ENCODE measurements around the gene GKAP1.

DNA sequence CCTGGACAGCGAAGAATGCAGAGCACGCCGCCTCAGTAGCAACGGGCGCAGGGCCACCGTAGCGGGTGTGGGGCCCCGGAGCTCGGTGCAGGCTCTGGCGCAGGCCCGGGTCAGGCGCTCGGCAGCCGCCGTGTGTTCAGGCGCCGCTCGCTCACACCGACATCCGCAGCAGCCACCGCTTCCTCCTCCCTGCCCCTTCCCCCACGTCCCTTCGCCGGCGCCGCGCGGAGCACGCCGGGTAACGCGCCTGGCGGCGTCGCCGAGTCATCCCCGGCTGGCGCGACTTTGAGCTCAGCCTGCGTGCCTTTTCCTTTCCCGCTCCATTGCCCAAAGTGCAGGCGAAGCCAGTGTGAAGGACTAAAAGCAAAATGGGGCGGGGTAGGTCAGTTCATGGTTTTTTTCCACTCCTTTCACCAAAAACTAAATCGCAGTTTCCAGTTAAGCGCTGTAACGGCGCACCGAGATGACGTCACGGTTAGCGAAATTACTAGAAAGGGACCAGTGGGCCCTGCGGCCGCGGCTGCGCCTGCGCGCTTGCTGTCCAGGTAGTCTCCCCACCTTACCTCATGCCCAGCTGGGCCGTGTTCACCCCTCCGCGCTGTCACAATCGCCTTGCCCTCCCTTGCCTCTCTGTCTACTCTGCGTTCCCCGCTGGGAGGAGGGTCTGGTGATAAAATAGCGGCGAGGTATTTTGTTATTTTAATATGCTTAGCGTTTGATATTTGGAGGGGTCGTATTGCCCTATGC is 109.6 kb downstream of the GKAP1 start, which contains the start of gene UBQLN1:
- TF ChIP-seq CTCF (conservative IDR thresholded peaks at IDR 0.05; ENCODE audit: low read depth, low read length) (no peak), EZH2 (IDR thresholded peaks at IDR 0.05; ENCODE audit: borderline replicate concordance, low read depth, low read length, poor library complexity, severe bottlenecking) (no peak)
